ENCODE data around the gene THBD. TPM values are rescaled to one million over a fixed set of nuclear protein-coding genes. Genes with fewer than 3 reads are reported as not detected.

The THBD gene
- total and polyA plus RNA-seq, 2 experiments from 2014 or later = 50.1 to 79.6 TPM

GRCh38 chr20:23083553-23084220 lies 34.2 kb upstream of the THBD start:
- Histone ChIP-seq H3K79me2 (no peaks in the 10 kb centered on the region), H3K4me3 (no peak overlapping the region), H3K9me3 (ENCODE audit: low read depth) (no peaks in the 10 kb centered on the region), H3K4me1 (ENCODE audit: insufficient read depth) (no peaks in the 10 kb centered on the region), H3K27me3 (no peaks in the 10 kb centered on the region), H3K36me3 (replicated peaks; ENCODE audit: insufficient read depth, low read depth) (no peaks in the 10 kb centered on the region), H4K20me1 (ENCODE audit: insufficient read depth, poor library complexity, severe bottlenecking) (no peaks in the 10 kb centered on the region), H3K4me2 (no peak overlapping the region), H3K9me2 (replicated peaks; ENCODE audit: insufficient read depth) (no peaks in the 10 kb centered on the region), H2AFZ (no peak overlapping the region), H3K27ac (no peak overlapping the region)
- 87% methylated on average over 14 of the region's 15 CpGs for WGBS (ENCODE audit: low lambda C conversion rate, missing lambda C conversion rate)
- TF ChIP-seq EZH2 (IDR thresholded peaks at IDR 0.05; ENCODE audit: borderline replicate concordance) = no peak
- no peak for TF ChIP-seq EZH2phosphoT487 (IDR thresholded peaks at IDR 0.05; ENCODE audit: low read depth, severe bottlenecking, unreplicated experiment)
- TF ChIP-seq CTCF (IDR thresholded peaks at IDR 0.05; ENCODE audit: poor library complexity) = no peak
- DNase-seq (ENCODE audit: low spot score) = no peak

- H3K27ac ChIP-seq = no peak overlapping the region
Observed at GRCh38 chr20:23082846-23083552, 33.5 kb upstream of the THBD start.

GRCh38 chr20:23081263-23081819 lies 31.9 kb upstream of the THBD start:
- Histone ChIP-seq H3K27me3 (no peaks in the 10 kb centered on the region), H3K4me3 (no peak overlapping the region), H3K36me3 (replicated peaks; ENCODE audit: insufficient read depth, low read depth) (no peaks in the 10 kb centered on the region), H4K20me1 (ENCODE audit: insufficient read depth, poor library complexity, severe bottlenecking) (no peaks in the 10 kb centered on the region), H3K9me2 (replicated peaks; ENCODE audit: insufficient read depth) (no peaks in the 10 kb centered on the region), H3K4me1 (ENCODE audit: insufficient read depth) (no peaks in the 10 kb centered on the region), H3K4me2 (no peak overlapping the region), H3K27ac (no peak overlapping the region), H2AFZ (no peak overlapping the region), H3K79me2 (no peaks in the 10 kb centered on the region), H3K9me3 (ENCODE audit: low read depth) (no peaks in the 10 kb centered on the region)
- WGBS (ENCODE audit: low lambda C conversion rate, missing lambda C conversion rate) = 85% methylated on average over 9 of the region's 9 CpGs
- TF ChIP-seq EZH2phosphoT487 (IDR thresholded peaks at IDR 0.05; ENCODE audit: low read depth, severe bottlenecking, unreplicated experiment) (no peak), EZH2 (IDR thresholded peaks at IDR 0.05; ENCODE audit: borderline replicate concordance) (no peak), CTCF (IDR thresholded peaks at IDR 0.05; ENCODE audit: poor library complexity) (no peak)
- no peak for DNase-seq (ENCODE audit: low spot score)

More at GRCh38 chr20:23082846-23083552, 33.5 kb upstream of the THBD start:
- Histone ChIP-seq H3K9me3 (ENCODE audit: low read depth) (no peaks in the 10 kb centered on the region), H2AFZ (no peak overlapping the region), H3K4me2 (no peak overlapping the region), H3K4me3 (no peak overlapping the region), H4K20me1 (ENCODE audit: insufficient read depth, poor library complexity, severe bottlenecking) (no peaks in the 10 kb centered on the region), H3K36me3 (replicated peaks; ENCODE audit: insufficient read depth, low read depth) (no peaks in the 10 kb centered on the region), H3K79me2 (no peaks in the 10 kb centered on the region), H3K27me3 (no peaks in the 10 kb centered on the region), H3K4me1 (ENCODE audit: insufficient read depth) (no peaks in the 10 kb centered on the region), H3K9me2 (replicated peaks; ENCODE audit: insufficient read depth) (no peaks in the 10 kb centered on the region)
- no peak for DNase-seq (ENCODE audit: low spot score)
- WGBS (ENCODE audit: low lambda C conversion rate, missing lambda C conversion rate) = 69% methylated on average over 9 of the region's 9 CpGs
- no peak for TF ChIP-seq CTCF (IDR thresholded peaks at IDR 0.05; ENCODE audit: poor library complexity)
- no peak for TF ChIP-seq EZH2phosphoT487 (IDR thresholded peaks at IDR 0.05; ENCODE audit: low read depth, severe bottlenecking, unreplicated experiment)
- no peak for TF ChIP-seq EZH2 (IDR thresholded peaks at IDR 0.05; ENCODE audit: borderline replicate concordance)
